GM18519 (cell line): ENCODE data around the gene COA1.
A peak's percentile ranks its signal among the peaks of the same experiment; 100 is the strongest.
"Not testable (repeated sequence)": the region's sequence is repeated elsewhere in the genome, so short reads cannot be mapped to it uniquely, and the experiment has no call there.

Experiments
- ATAC-seq: cut with Tn5 transposase; IDR thresholded peaks from one replicate; pipeline ENCODE4 v1.9.1; 2021; ENCODE audit warnings: mild to moderate bottlenecking, moderate library complexity; ENCODE audit not compliant: unreplicated experiment, low FRiP score

The COA1 gene

GRCh38 chr7:43729214-43729923 is at the start of gene COA1:
Gene COA1, minus strand, starts transcription at chr7:43729523. Its CDS starts 80,909 bp downstream, at chr7:43648614.
- peak; percentile 62 for ATAC-seq

- ATAC-seq, result not testable (repeated sequence)
Measured at GRCh38 chr7:43778293-43779044, 49.1 kb upstream of the COA1 start.

GRCh38 chr7:43775255-43775654 is 45.9 kb upstream of the COA1 start:
- ATAC-seq, result not testable (repeated sequence)

GRCh38 chr7:43773268-43773667 is 43.9 kb upstream of the COA1 start:
- ATAC-seq, result not testable (repeated sequence)

GRCh38 chr7:43771573-43771972 is 42.2 kb upstream of the COA1 start:
- no peak for ATAC-seq

- no peak for ATAC-seq
Measured at GRCh38 chr7:43771128-43771527, 41.8 kb upstream of the COA1 start.

- ATAC-seq, result no peak
Measured at GRCh38 chr7:43769791-43770465, 40.6 kb upstream of the COA1 start.

GRCh38 chr7:43769281-43769680 is 40.0 kb upstream of the COA1 start:
- no peak for ATAC-seq

GRCh38 chr7:43768887-43769272 is 39.6 kb upstream of the COA1 start:
- no peak for ATAC-seq

- no peak for ATAC-seq
Measured at GRCh38 chr7:43768201-43768886, 39.0 kb upstream of the COA1 start.

GRCh38 chr7:43767311-43767710 is 38.0 kb upstream of the COA1 start:
- ATAC-seq, result no peak

- ATAC-seq, result no peak
Measured at GRCh38 chr7:43766564-43766963, 37.2 kb upstream of the COA1 start.

- ATAC-seq, result no peak
Measured at GRCh38 chr7:43764807-43765491, 35.6 kb upstream of the COA1 start.

- no peak for ATAC-seq
Measured at GRCh38 chr7:43764039-43764761, 34.9 kb upstream of the COA1 start.

- ATAC-seq, result no peak
Measured at GRCh38 chr7:43763183-43763582, 33.9 kb upstream of the COA1 start.

- ATAC-seq, result no peak
Measured at GRCh38 chr7:43761938-43762692, 32.8 kb upstream of the COA1 start.

GRCh38 chr7:43761382-43761781 is 32.1 kb upstream of the COA1 start:
- ATAC-seq, result no peak

GRCh38 chr7:43760861-43761260 is 31.5 kb upstream of the COA1 start:
- no peak for ATAC-seq
